Measurements from ENCODE around the gene PDGFD. TPM values are rescaled to one million over a fixed set of nuclear protein-coding genes. Genes with fewer than 3 reads are reported as not detected.
"Not testable (repeated sequence)": the region's sequence is repeated elsewhere in the genome, so short reads cannot be mapped to it uniquely, and the experiment has no call there.

The PDGFD gene
- polyA plus RNA-seq, 4 donors: 20.3 to 29.8 (median 26.6) TPM

DNA sequence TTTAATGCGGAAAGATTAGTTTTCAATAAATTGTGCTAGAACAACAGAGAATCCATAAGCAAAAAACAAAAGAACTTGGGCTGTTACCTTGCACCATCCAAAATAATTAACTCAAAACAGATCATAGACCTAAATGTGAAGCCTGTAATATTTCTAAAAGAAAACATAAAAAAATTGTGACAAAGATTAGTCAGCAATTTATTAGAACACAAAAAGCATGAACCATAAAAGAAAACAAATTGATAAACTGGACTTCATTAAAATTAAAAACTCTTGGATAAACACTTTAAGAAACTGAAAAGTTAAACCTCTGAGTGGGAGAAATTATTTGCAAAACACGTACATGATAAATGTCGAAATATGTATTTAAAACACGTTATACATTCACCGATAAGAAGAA lies 106.0 kb downstream of the PDGFD start:
- DNase-seq (ENCODE audit: low read depth in 4 of 4, low spot score in 2 of 4): no peak

DNA sequence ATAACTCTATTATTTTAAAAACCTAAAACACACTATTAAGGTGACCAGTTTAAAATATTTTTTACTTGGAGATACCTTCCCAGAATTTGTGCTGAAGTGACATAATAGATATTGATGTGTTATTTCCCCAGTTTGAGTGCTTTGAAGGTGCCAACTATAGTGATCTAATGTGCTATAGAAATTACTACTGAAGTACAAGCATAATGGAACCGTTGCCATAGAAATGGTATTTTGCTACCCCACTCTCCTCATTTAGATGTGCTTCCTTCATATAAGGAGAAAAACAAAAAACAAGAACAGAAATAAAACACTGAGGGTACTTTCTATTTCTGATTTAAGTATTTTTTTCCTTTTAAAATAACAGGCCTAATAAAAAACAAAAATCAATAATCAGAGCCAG lies 108.4 kb downstream of the PDGFD start:
- no peak for DNase-seq (ENCODE audit: low read depth in 4 of 4, low spot score in 2 of 4)

DNA sequence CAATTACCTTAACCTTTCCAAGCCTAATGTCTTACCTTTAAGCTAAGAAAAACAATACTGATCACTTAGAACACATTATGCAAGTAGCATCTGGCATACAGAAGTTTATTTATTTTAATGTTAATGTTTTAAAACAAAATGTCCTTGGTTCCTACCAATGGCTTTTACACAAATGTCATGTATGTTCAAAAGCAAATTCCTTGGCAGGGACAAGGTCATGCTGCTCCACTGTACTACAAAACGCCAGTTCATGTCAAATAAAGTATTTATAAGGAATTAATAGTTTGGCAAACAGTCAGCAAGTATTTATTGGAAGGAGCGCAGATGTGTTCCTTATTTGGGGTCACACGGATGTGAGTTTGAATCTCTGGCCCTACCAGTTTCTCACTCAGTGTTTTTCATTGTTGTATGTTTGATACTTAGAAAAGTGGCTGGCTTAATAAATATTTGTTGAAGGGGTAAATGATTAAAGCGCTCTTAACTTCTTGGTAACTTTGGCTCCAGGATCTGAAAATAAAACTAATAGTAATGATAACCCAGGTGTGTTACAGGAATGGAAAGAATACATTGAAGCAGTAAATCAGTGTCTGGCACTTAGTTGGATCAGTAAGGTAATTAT lies 108.9 kb downstream of the PDGFD start:
- DNase-seq (ENCODE audit: low read depth in 4 of 4, low spot score in 2 of 4): no peak

DNA sequence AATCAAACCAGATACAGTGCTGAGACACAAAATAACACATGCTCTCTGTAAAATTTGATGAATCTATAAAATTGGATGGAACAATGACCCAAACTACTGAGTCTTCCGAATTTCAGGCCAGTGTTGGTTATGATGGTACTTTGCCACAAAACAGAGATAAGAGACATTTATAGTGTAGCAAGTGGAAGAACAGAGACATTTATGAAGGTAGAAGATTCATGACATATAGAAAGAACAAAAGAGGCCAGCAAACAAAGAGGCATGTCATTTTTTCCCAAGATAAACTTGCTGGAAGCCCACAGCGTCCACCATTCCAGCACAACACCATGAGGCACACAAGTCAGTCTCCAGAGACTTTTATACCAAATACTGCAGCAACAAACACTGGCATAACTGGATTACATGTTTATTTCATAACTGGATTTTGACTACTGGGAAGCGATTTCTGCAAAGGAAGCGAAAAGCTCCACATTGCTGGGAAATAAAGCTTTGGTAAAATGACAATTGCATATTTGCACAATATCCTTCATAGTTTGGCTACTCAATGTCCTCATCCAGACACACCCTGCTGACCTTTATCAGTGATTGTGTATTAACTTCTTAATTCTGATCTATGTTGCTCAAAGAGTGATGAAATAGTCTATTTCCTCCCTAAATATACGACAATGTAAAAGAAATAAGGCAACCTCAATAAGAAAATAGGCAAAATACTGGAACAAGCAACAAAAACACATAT lies 110.0 kb downstream of the PDGFD start:
- DNase-seq (ENCODE audit: low read depth in 4 of 4, low spot score in 2 of 4): no peak

DNA sequence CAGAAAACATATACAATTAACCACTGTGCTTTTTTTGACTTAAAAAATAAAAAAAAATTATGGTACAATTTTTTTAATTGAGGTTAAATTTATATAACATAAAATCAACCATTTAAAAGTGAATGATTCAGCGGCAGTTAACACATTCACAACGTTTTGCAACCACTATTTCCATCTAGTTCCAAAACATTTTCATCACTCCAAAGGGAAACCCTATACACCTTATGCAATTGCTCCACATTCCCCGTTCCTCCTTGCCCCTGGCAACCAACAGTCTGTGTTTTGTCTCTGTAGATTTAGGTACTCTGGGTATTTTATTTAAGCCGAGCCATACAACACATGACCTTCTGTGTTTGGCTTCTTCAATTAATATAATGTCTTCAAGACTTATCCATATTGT lies 112.2 kb downstream of the PDGFD start:
- DNase-seq (ENCODE audit: low read depth in 4 of 4, low spot score in 2 of 4): no peak

GRCh38 chr11:104049116-104049515 lies 114.8 kb downstream of the PDGFD start:
- no peak for DNase-seq (ENCODE audit: low read depth in 4 of 4, low spot score in 2 of 4)

DNA sequence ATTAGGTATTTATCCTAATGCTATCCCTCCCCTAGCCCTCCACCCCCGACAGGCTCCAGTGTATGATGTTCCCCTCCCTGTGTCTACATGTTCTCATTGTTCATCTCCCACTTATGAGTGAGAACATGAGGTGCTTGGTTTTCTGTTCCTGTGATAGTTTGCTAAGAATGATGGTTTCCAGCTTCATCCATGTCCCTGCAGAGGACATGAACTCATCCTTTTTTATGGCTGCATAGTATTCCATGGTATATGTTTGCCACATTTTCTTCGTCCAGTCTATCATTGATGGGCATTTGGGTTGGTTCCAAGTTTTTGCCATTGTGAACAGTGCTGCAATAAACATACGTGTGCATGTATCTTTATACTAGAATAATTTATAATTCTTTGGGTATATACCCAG lies 117.1 kb downstream of the PDGFD start:
- DNase-seq (ENCODE audit: low read depth in 4 of 4, low spot score in 2 of 4): not testable (repeated sequence)

GRCh38 chr11:104046331-104046730 lies 117.6 kb downstream of the PDGFD start:
- no peak for DNase-seq (ENCODE audit: low read depth in 4 of 4, low spot score in 2 of 4)

GRCh38 chr11:104043678-104044239 lies 120.2 kb downstream of the PDGFD start:
- no peak for DNase-seq (ENCODE audit: low read depth in 4 of 4, low spot score in 2 of 4)

DNA sequence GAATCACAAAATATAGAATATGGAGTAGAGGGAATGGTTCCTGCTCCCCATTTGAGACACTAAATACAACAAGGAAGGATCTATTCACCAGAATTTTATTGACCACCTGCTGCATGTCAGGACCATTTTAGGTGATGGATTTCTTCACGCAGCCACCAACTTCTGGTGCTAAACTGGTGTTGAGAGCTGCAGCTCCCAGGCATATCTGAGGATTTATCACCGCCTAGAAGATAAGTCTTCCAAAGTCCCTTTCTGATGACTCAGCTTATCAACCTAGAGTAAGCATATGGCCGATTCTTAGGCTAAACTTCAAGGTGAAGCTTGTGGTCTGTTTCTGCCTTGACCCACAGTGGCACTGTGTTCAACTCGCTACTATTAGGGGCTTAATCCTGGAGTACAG lies 120.8 kb downstream of the PDGFD start:
- no peak for DNase-seq (ENCODE audit: low read depth in 4 of 4, low spot score in 2 of 4)

DNA sequence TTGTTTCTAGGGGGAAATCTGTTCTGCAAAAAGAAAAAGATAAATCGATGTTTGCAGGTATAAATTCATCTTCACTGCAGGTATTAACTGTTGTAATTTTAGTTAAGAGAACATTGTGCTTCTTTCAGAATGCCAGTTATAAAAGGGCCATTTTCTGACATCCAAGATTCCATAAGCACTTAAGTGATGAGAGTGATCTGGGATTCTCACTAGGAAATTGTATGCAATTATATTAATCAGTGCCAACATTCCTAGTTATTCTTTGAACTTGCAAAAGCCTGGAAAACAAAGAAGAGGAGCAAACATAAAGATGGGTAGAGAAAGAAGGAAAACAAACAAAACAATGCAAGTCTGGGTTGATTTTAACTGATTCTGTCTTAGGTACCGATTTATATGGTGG lies 122.2 kb downstream of the PDGFD start:
- DNase-seq (ENCODE audit: low read depth in 4 of 4, low spot score in 2 of 4): no peak

DNA sequence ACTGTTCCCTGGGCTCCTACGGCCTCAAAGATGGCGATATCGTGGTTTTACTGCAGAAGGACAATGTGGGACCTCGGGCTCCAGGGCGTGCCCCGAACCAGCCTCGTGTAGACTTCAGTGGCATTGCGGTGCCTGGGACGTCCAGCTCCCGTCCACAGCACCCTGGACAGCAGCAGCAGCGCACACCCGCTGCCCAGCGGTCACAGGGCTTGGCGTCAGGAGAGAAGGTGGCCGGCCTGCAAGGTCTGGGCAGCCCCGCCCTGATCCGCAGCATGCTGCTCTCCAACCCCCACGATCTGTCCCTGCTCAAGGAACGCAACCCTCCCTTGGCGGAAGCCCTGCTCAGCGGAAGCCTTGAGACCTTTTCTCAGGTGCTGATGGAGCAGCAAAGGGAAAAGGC lies 127.0 kb downstream of the PDGFD start:
- no peak for DNase-seq (ENCODE audit: low read depth in 4 of 4, low spot score in 2 of 4)

DNA sequence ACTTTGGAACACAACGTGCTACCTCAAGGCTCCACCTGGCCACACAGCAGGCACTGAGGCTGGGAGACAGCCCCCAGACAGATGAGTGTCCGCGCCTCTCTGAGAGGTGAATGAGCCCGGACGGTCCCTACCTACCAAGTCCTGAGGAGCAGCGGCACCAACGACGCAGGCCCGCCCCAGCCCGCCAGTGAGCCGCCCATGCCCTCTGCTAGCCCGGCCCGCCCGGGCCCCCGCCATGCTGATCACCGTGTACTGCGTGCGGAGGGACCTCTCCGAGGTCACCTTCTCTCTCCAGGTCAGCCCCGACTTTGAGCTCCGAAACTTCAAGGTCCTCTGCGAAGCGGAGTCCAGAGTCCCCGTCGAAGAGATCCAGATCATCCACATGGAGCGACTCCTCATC lies 127.4 kb downstream of the PDGFD start, which contains the start of gene DDI1:
TSS of gene DDI1 (plus strand) at position 53 of the 400 bp plus-strand sequence. CDS start at position 236, 183 bp downstream.
- DNase-seq (ENCODE audit: low read depth in 4 of 4, low spot score in 2 of 4): no peak

DNA sequence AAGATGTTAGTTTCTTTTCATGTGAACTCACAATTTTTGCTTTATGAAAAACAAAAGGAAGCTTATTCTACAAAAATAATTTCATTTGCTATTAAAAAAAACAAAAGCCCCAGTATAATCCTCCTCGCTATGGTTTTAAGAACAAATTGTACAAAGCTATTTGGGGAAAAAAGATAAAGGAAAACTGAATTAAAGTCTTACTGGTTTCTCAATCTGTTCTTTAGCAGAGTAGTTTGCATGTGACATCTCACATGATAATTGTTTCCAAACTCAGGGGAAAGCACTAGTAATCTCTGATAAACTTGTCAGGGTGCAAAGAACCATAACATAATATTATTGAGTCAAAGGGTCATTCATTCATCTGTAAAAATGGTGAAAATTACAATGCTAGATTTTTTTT lies 130.4 kb downstream of the PDGFD start:
- DNase-seq (ENCODE audit: low read depth in 4 of 4, low spot score in 2 of 4): no peak

DNA sequence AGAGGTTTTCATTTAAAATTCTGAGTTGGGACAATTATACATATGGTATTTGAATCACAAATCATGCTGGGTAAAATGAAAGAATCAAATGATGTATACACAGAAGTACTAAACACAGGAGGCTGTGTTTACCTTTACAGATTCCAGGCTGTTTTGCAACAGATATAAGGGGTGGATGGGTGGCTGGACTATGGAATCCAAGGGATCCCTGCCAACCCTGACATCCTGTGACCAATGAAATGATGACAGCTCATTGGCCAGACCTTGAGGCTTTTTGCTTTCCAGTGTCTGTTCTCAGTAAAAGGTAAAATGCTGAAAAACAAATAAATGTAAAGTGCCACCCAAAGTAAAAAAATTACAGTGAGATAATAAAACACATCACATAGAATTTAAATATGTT lies 130.8 kb downstream of the PDGFD start:
- no peak for DNase-seq (ENCODE audit: low read depth in 4 of 4, low spot score in 2 of 4)

- no peak for DNase-seq (ENCODE audit: low read depth in 4 of 4, low spot score in 2 of 4)
Measured at GRCh38 chr11:104028476-104029263, 135.3 kb downstream of the PDGFD start.

DNA sequence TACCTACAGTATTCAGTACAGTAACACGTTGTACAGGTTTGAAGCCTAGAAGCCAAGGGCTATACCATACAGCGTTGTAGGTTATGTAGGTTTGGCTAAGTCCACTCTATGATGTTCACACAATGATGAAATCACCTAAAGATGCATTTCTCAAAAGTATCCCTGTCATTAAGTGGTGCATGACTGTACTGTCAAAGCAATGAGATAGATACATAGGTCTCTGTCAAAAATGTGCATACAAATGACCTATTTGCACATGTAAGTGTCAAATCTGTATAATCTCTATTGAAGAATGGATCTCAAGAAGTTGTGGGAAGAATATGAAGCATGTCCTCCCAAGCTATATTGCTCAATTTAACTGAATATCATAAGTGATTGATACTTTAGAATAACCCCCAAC lies 139.4 kb downstream of the PDGFD start:
- no peak for DNase-seq (ENCODE audit: low read depth in 4 of 4, low spot score in 2 of 4)

DNA sequence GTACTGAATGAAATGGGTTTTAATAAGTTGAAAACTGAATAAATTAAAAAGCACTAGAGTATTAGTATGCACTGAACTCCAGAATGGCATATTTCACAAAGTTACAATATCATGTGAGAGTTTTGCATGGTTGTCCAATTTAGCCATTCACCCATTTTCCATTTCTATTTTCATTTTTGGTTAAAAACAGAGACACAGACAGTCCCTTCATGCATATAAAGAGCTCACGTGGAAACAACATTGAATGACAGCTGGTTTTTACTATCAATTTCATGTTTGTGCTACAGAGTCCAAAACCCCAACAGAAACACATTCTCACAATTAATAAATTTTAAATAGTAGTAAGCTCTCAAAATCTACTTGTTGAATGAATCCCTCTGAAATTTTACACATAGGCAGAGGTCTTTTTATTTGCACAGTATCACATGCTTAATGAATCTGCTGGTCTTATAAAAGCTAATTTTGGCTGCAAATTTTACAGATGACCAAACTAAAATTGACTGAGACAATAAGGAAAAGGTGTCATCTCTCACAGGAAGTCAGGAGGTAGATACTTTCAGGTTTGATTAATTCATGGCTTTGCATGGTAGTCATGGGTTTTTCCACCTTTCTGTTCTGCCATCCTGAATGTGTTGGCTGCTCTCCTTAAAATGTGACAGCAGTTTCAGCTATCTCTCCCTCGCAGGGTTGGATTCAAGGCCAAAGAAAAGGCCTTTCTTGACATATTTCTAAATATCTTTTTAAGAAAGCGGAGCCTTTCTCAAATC lies 148.1 kb downstream of the PDGFD start:
- DNase-seq (ENCODE audit: low read depth in 4 of 4, low spot score in 2 of 4): no peak

DNA sequence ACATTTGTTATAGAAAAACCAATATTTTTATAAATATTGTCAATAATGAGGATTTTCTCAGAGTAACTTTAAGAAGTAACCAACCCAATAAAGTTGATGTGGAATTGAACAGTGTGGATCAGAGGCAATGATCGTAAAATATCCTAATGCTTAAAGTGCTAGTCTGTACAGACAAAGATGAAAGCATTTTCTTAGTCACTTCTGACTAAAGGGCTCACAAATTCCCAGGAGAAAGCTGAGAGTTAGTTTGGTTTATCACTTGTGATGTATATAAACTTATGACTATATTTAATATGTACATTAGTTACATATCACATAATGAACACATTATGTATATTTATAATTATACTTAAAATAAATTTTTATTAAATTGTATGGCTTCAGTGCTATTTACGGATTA lies 152.9 kb downstream of the PDGFD start:
- DNase-seq (ENCODE audit: low read depth in 4 of 4, low spot score in 2 of 4): no peak

DNA sequence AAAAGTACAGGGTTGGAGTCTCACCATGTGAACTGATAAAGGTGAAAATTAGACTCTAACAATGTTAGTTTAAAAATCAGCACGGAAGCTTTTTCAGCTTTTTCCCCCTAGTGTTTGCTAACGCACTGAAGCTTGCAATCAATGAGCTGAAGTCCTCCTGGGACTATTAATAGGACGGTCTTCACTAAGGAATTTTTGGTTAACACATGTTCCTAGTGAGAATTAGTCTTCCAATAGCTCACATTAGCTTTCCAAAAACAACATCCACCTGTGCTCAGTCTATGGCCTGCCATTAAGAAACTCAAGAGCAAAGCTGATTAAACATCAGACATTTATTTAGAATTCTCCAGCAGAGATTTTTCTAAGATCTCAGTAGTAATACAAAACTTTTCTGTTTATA lies 154.2 kb downstream of the PDGFD start:
- no peak for DNase-seq (ENCODE audit: low read depth in 4 of 4, low spot score in 2 of 4)

Data from left renal cortex interstitium (tissue), 4 donors.